Endothelial cell of umbilical vein (primary cell): Measurements from ENCODE around the gene SEZ6. TPM values are rescaled to one million over a fixed set of nuclear protein-coding genes. Genes with fewer than 3 reads are reported as not detected.
A peak's percentile ranks its signal among the peaks of the same experiment; 100 is the strongest.

ENCODE experiments used
- BruUV-seq: library from RNA; stranded (reverse); fragments of 400-500 nt; replicated peaks from 2 replicates; lab custom pipeline; 2021; lab: Mats Ljungman, UMichigan
- CTCF ChIA-PET: fragments of 300-600, 350-600 bp; sonication (Branson Sonifier 250); formaldehyde crosslinking; loops from one replicate; lab custom pipeline; 2021; ENCODE audit warnings: antibody characterized with exemption, inconsistent platforms; lab: Charles Lee
- POLR2A ChIA-PET: fragments of 300-600, 350-600 bp; sonication (Branson Sonifier 250); formaldehyde crosslinking; loops from one replicate; lab custom pipeline; 2021; ENCODE audit warnings: antibody characterized with exemption, inconsistent platforms; lab: Charles Lee
- DNase-seq: peaks from one replicate; pipeline ENCODE4 v3.0.0-alpha.2; 2011; ENCODE audit warnings: low read depth, low spot score
- FAIRE-seq: peaks from 2 replicates; lab custom pipeline; 2011; peaks lifted over from hg19 to GRCh38; lab: Jason Lieb, UNC
- H2AFZ ChIP-seq: 2 replicates; pipeline ENCODE4 v1.6.0; 2012; ENCODE audit warnings: low read depth, low read length, control low read depth, inconsistent platforms
- H3K27ac ChIP-seq: 2 replicates; pipeline ENCODE4 v1.5.1; 2011; ENCODE audit warnings: low read depth, mild to moderate bottlenecking, control low read depth, low read length, moderate library complexity; ENCODE audit not compliant: insufficient read depth
- H3K27me3 ChIP-seq, 2 experiments: 2 replicates each; pipeline versions ENCODE4 v1.6.0 to v1.6.1; 2011; ENCODE audit warnings: low read length in 2 of 2, mixed read lengths in 1 of 2; ENCODE audit not compliant: control insufficient read depth in 2 of 2, insufficient read depth in 2 of 2
- H3K36me3 ChIP-seq, 2 experiments: 2 replicates in 1 of 2; 3 replicates in 1 of 2; pipeline ENCODE4 v1.5.1; 2011; ENCODE audit warnings: low read length in 2 of 2, mild to moderate bottlenecking in 1 of 2, moderate library complexity in 1 of 2; ENCODE audit not compliant: control insufficient read depth in 2 of 2, insufficient read depth in 2 of 2; ENCODE audit errors: extremely low read depth in 1 of 2
- H3K4me1 ChIP-seq: 3 replicates; pipeline ENCODE4 v1.5.1; 2011; ENCODE audit warnings: mild to moderate bottlenecking, low read length; ENCODE audit not compliant: control insufficient read depth, insufficient read depth; ENCODE audit errors: extremely low read depth
- H3K4me2 ChIP-seq: 2 replicates; pipeline ENCODE4 v1.6.1; 2011; ENCODE audit warnings: low read length, control low read depth, mixed read lengths; ENCODE audit not compliant: insufficient read depth
- H3K4me3 ChIP-seq, 3 experiments: fragments of 200-600 bp in 1 of 3; sonication (generic), shearing (Covaris generic) in 1 of 3; replicated peaks in 1 of 3; 2 replicates each; pipeline ENCODE4 v1.5.1; 2011 to 2016; ENCODE audit warnings: control low read depth in 3 of 3, low read length in 3 of 3, mild to moderate bottlenecking in 2 of 3, inconsistent platforms in 1 of 3, low read depth in 1 of 3, moderate library complexity in 1 of 3; ENCODE audit not compliant: insufficient read depth in 1 of 3
- H3K79me2 ChIP-seq: 2 replicates; pipeline ENCODE4 v1.6.0; 2012; ENCODE audit warnings: low read length, inconsistent platforms; ENCODE audit not compliant: control insufficient read depth, insufficient read depth
- H3K9ac ChIP-seq: replicated peaks from 2 replicates; pipeline ENCODE3; 2011; ENCODE audit warnings: low read length, control low read depth; ENCODE audit not compliant: insufficient read depth; ENCODE audit errors: extremely low read depth
- H3K9me1 ChIP-seq: replicated peaks from 3 replicates; pipeline ENCODE4 v1.6.0; 2011; ENCODE audit warnings: mild to moderate bottlenecking, low read length; ENCODE audit not compliant: control insufficient read depth, insufficient read depth; ENCODE audit errors: extremely low read depth
- H3K9me3 ChIP-seq: replicated peaks from 2 replicates; pipeline ENCODE4 v1.5.1; 2012; ENCODE audit warnings: low read length, inconsistent platforms; ENCODE audit not compliant: control insufficient read depth, insufficient read depth
- H4K20me1 ChIP-seq: replicated peaks from 2 replicates; pipeline ENCODE3; 2011; ENCODE audit warnings: mild to moderate bottlenecking, low read length; ENCODE audit not compliant: control insufficient read depth, insufficient read depth; ENCODE audit errors: extremely low read depth
- EZH2 ChIP-seq: IDR thresholded peaks from 2 replicates; pipeline ENCODE4 v1.6.1; 2012; ENCODE audit warnings: borderline replicate concordance, low read depth, mild to moderate bottlenecking, moderate library complexity, low read length, inconsistent platforms; ENCODE audit not compliant: severe bottlenecking
- FOS ChIP-seq: IDR thresholded peaks from 2 replicates; pipeline ENCODE4 v1.6.1; 2011; ENCODE audit warnings: mild to moderate bottlenecking, low read length, moderate library complexity, borderline replicate concordance; ENCODE audit not compliant: insufficient read depth
- GATA2 ChIP-seq: IDR thresholded peaks from 2 replicates; pipeline ENCODE4 v1.7.0; 2011; ENCODE audit warnings: low read depth, mild to moderate bottlenecking, moderate library complexity, mixed read lengths, low read length; ENCODE audit not compliant: insufficient read length, insufficient read depth
- JUN ChIP-seq: IDR thresholded peaks from 2 replicates; pipeline ENCODE4 v1.6.1; 2011; ENCODE audit warnings: borderline replicate concordance, low read depth; ENCODE audit not compliant: insufficient read length, insufficient read depth
- MAX ChIP-seq: IDR thresholded peaks from 2 replicates; pipeline ENCODE4 v1.6.1; 2011; ENCODE audit not compliant: insufficient read depth, insufficient read length
- MYC ChIP-seq: IDR thresholded peaks from one replicate; pipeline ENCODE4 v1.6.1; 2011; ENCODE audit warnings: mild to moderate bottlenecking, low read depth, low read length
- POLR2A ChIP-seq: IDR thresholded peaks from 2 replicates; pipeline ENCODE4 v1.6.1; 2012; ENCODE audit warnings: low read depth, mild to moderate bottlenecking, control low read depth, low read length
- POLR2AphosphoS5 ChIP-seq: IDR thresholded peaks from 2 replicates; pipeline ENCODE4 v1.6.1; 2012; ENCODE audit warnings: low read depth, mild to moderate bottlenecking, control low read depth, low read length, moderate library complexity; ENCODE audit not compliant: insufficient read depth
- dilution Hi-C: fragments of 300-500 bp; cut with MboI; formaldehyde crosslinking; loops from one replicate; pipeline ENCODE4 v1.15.0; 2019; ENCODE audit warnings: low sequenced_read_pairs; ENCODE audit not compliant: extremely low pct_ligation_motif_present
- intact Hi-C: fragments of 100-400 bp; cut with micrococcal nuclease; formaldehyde crosslinking; loops from one replicate; pipeline ENCODE4 v1.10.0; 2022
- polyA plus RNA-seq, 4 experiments: library from polyadenylated mRNA; depleted of rRNA in 3 of 4; stranded (reverse) in 3 of 4; unstranded in 1 of 4; fragments of >200 nt; gene quantifications; 2 replicates each; pipeline versions ENCODE4 v1.2.1 to v1.2.3, GENCODE V29; 2011 to 2012; ENCODE audit warnings: missing spikeins in 1 of 4
- total RNA-seq: library from RNA; stranded (reverse); gene quantifications from 2 replicates; pipeline ENCODE4 v1.2.3, GENCODE V29; 2021
- TF ChIP-seq, protein P1 (sequence below), 2 donors: IDR thresholded peaks; 1 replicate in 1 of 2; 2 replicates in 1 of 2; pipeline ENCODE4 v1.5.1; 2011; ENCODE audit warnings: low read length in 2 of 2, mild to moderate bottlenecking in 2 of 2, moderate library complexity in 2 of 2, control low read depth in 1 of 2, inconsistent platforms in 1 of 2, low read depth in 1 of 2; ENCODE audit not compliant: insufficient read depth in 1 of 2; ENCODE audit errors: extremely low read depth in 1 of 2

SEZ6 gene
- total and polyA plus RNA-seq, 2 donors (not counting 3 experiments of a cell fraction or from before 2014, with no cell fraction given), result not detected

- dilution Hi-C loops, result no loop called here
- no peaks in the 10 kb centered on the region for H4K20me1 ChIP-seq
- no peaks in the 10 kb centered on the region for H3K36me3 ChIP-seq
- no peak for DNase-seq
- H3K4me1 ChIP-seq, result no peaks in the 10 kb centered on the region
- no peaks in the 10 kb centered on the region for H3K9me1 ChIP-seq
- peak; percentile 38 for TF ChIP-seq EZH2
- TF ChIP-seq MAX, result no peak
- H3K4me2 ChIP-seq, result no peak overlapping the region
- no peak for FAIRE-seq
- no peaks in the 10 kb centered on the region for H3K79me2 ChIP-seq
- no peak overlapping the region for H3K27ac ChIP-seq
- H2AFZ ChIP-seq, result no peak overlapping the region
- intact Hi-C loops, result no loop called here
- ChIA-PET POLR2A (no interaction called here), CTCF (interaction anchor here (1.8 to 3.0 kb wide), 3 partner anchors 12 to 109 kb away, joined by 5 to 8 read pairs (median 7); no protein-coding TSS in a partner anchor)
- H3K9ac ChIP-seq, result no peak overlapping the region
- no TSS peak for BruUV-seq
- H3K9me3 ChIP-seq, result no peaks in the 10 kb centered on the region
- peaks cover 45 to 47% of the 10 kb centered on the region in 2 experiments for H3K27me3 ChIP-seq
- no peak overlapping the region for H3K4me3 ChIP-seq
These were observed 2.1 kb upstream of the SEZ6 start for GRCh38 chr17:29007860-29008455.

DNA sequence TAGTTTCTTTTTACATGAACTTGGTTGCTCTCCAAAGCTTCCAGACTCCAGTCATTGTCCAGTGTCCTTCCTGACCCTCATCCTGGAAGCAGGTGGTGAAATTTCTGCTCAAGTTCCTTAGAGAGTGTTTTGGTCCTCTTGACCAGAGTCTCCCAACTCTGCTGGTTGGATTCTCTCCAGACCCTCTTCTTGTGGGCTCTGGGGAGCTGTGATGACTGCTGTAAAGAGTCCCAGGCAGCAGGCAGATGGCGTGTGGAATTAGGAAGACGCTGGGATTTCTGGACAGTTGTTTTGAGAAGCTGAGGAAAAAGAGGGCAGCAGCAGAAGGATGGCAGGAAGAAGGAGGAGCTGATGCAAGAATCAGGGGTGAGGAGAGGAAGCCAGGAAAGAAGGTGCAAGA lies 1.6 kb upstream of the SEZ6 start:
- dilution Hi-C loops (no loop called here), intact Hi-C loops (no loop called here)
- DNase-seq, result no peak
- H2AFZ ChIP-seq, result no peak overlapping the region
- H3K9me1 ChIP-seq, result no peaks in the 10 kb centered on the region
- no peak overlapping the region for H3K4me3 ChIP-seq
- H3K27me3 ChIP-seq, result peaks cover 44 to 45% of the 10 kb centered on the region in 2 experiments
- no peak overlapping the region for H3K4me2 ChIP-seq
- H3K36me3 ChIP-seq, result no peaks in the 10 kb centered on the region
- H3K27ac ChIP-seq, result no peak overlapping the region
- no peak overlapping the region for H3K9ac ChIP-seq
- POLR2A ChIA-PET, result no interaction called here
- H3K79me2 ChIP-seq, result no peaks in the 10 kb centered on the region
- TF ChIP-seq POLR2AphosphoS5 (no peak), JUN (no peak), MAX (no peak), MYC (no peak), FOS (no peak), GATA2 (no peak), EZH2 (no peak), POLR2A (no peak)
- TF ChIP-seq, protein P1, sequence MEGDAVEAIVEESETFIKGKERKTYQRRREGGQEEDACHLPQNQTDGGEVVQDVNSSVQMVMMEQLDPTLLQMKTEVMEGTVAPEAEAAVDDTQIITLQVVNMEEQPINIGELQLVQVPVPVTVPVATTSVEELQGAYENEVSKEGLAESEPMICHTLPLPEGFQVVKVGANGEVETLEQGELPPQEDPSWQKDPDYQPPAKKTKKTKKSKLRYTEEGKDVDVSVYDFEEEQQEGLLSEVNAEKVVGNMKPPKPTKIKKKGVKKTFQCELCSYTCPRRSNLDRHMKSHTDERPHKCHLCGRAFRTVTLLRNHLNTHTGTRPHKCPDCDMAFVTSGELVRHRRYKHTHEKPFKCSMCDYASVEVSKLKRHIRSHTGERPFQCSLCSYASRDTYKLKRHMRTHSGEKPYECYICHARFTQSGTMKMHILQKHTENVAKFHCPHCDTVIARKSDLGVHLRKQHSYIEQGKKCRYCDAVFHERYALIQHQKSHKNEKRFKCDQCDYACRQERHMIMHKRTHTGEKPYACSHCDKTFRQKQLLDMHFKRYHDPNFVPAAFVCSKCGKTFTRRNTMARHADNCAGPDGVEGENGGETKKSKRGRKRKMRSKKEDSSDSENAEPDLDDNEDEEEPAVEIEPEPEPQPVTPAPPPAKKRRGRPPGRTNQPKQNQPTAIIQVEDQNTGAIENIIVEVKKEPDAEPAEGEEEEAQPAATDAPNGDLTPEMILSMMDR (IDR thresholded peaks at IDR 0.05; ENCODE audit: extremely low read depth in 1 of 2, insufficient read depth in 1 of 2, low read depth in 1 of 2, low read length in 2 of 2), result no peak
- no peaks in the 10 kb centered on the region for H3K4me1 ChIP-seq
- H4K20me1 ChIP-seq, result no peaks in the 10 kb centered on the region
- FAIRE-seq, result no peak
- no peaks in the 10 kb centered on the region for H3K9me3 ChIP-seq
- CTCF ChIA-PET, result interaction anchor here (1.5 to 3.0 kb wide), 3 partner anchors 12 to 109 kb away, joined by 7 to 8 read pairs (median 8); no protein-coding TSS in a partner anchor
- no TSS peak for BruUV-seq
